Stimulated activated memory B cell treated with anti-CD40 and anti-IgM and Interleukin-4, amounts not matched to agents 10 μg/mL and 1 μg/mL and 100 μg/mL, for 72 hours (primary cell): ENCODE measurements around the gene CACNA1D.

Source experiments
- ATAC-seq: fragments of 150-1000 bp; cut with Tn5 transposase; 2 replicates; pipeline ENCODE4 v1.10.0; 2021
- H3K27ac Mint-ChIP-seq: one replicate; pipeline ENCODE4 v1.8.0; 2022; ENCODE audit warnings: mild to moderate bottlenecking, mixed read lengths
- H3K27me3 Mint-ChIP-seq: one replicate; pipeline ENCODE4 v1.8.0; 2022; ENCODE audit warnings: mixed read lengths
- H3K36me3 Mint-ChIP-seq: one replicate; pipeline ENCODE4 v1.8.0; 2022; ENCODE audit warnings: mixed read lengths
- H3K4me1 Mint-ChIP-seq: one replicate; pipeline ENCODE4 v1.8.0; 2022; ENCODE audit warnings: mixed read lengths
- H3K4me3 Mint-ChIP-seq: one replicate; pipeline ENCODE4 v1.8.0; 2022; ENCODE audit warnings: mild to moderate bottlenecking, moderate library complexity, mixed read lengths
- H3K9me3 Mint-ChIP-seq: one replicate; pipeline ENCODE4 v1.8.0; 2022; ENCODE audit warnings: mixed read lengths

CACNA1D gene

DNA sequence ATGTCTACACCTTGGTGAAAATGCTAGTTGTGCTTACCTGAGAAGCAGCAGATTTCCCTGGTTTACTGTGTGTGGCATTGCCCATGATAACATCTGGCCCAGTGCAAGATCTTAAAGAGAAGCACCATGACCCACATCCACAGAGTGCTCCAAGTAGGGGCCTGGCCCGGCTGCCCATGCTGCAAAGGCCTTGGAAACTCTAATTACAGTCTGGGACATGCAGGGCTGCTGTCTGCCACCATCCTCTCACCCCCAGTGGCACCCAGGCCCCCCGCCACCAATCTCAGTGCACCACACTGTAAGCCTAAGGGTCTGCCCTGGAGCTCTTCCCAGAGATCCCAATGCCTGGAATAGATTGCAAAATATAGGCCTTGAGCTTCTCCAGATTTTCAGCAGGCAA lies 219.2 kb downstream of the CACNA1D start:
- H3K36me3 Mint-ChIP-seq, result no peaks in the 10 kb centered on the region
- H3K4me3 Mint-ChIP-seq, result no peak overlapping the region
- H3K27ac Mint-ChIP-seq, result no peak overlapping the region
- no peaks in the 10 kb centered on the region for H3K27me3 Mint-ChIP-seq
- peaks cover 44% of the 10 kb centered on the region for H3K4me1 Mint-ChIP-seq
- no peak for ATAC-seq
- no peaks in the 10 kb centered on the region for H3K9me3 Mint-ChIP-seq

DNA sequence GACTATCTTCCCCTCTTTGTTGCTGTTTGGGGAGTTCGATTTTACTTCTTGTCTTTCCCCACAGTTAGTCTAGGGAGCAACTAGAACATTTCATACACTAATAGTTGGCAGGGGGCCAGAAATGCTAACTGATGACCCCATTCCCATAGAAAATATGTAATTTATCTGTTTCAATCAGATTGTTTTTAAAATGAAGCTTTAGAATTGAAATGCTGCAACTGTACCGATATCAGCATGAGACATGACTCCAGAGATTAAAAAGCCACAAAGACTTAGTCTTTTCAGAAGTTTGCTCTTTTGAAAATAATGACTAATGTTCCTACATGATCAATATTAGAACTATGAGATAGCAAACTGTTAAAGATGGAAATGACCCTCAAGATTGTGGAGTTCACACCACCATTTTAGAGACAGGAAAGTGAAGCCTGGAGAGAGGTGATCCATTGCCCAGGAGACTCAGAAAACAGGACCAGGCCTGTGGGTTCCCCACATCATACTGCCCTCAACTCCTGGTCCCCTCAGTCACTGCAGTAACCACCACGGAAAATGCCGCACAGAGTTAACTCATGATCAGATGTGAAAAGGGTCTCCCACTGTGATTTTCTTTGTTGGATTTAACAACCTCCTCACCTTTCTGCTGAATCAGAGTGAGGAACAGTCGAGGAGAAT lies 221.5 kb downstream of the CACNA1D start:
- H3K4me1 Mint-ChIP-seq, result peaks cover 37% of the 10 kb centered on the region
- H3K4me3 Mint-ChIP-seq, result no peak overlapping the region
- no peaks in the 10 kb centered on the region for H3K9me3 Mint-ChIP-seq
- ATAC-seq, result no peak
- H3K36me3 Mint-ChIP-seq, result no peaks in the 10 kb centered on the region
- H3K27ac Mint-ChIP-seq, result peak overlapping the region; percentile 62
- no peaks in the 10 kb centered on the region for H3K27me3 Mint-ChIP-seq

GRCh38 chr3:53716998-53717397 lies 222.6 kb downstream of the CACNA1D start:
- H3K27me3 Mint-ChIP-seq, result no peaks in the 10 kb centered on the region
- no peaks in the 10 kb centered on the region for H3K9me3 Mint-ChIP-seq
- H3K27ac Mint-ChIP-seq, result peak overlapping the region; percentile 62
- no peak for ATAC-seq
- H3K36me3 Mint-ChIP-seq, result no peaks in the 10 kb centered on the region
- H3K4me3 Mint-ChIP-seq, result no peak overlapping the region
- peaks cover 39% of the 10 kb centered on the region for H3K4me1 Mint-ChIP-seq

DNA sequence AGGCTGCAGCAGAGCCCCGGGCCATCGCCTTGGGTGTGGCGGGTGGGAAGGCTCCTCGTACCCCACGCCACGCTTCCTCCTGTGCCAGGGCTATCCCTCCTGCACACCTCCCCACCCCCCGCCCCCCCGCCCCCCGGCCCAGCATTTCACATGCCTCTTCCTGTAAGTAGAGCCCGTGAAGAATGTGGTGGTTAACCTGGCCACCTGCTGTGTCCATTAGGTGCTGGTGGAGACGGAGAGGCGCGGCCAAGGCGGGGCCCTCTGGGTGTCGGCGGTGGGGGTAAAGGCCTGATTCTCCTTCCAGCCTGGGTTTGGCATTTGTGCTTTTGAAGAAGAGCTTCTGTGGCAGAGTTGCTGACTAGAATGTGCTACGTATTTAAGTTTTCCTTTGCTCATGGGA lies 224.1 kb downstream of the CACNA1D start:
- ATAC-seq, result no peak
- Mint-ChIP-seq H3K27me3 (peaks cover 2% of the 10 kb centered on the region), H3K4me1 (peaks cover 28% of the 10 kb centered on the region), H3K27ac (no peak overlapping the region), H3K9me3 (no peaks in the 10 kb centered on the region), H3K36me3 (no peaks in the 10 kb centered on the region), H3K4me3 (no peak overlapping the region)

DNA sequence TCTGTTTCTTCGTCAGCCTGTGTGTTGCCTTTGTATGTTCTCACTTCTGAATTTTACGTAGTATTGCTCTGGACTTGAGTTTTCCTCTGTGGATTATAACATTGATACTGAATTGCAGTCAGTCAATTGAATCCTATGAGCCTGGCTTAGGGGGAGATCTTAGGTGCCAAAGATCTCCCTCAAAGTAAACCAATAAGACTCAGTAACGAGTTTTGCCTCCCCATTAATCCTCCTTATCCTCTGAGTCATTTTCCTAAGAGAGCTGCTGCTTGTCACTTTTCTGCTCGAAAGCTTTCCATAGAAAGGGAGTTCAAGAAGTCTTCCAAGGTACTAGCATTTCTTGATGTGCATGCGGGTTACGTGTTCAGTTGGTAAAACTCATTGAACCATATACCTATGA lies 225.4 kb downstream of the CACNA1D start:
- Mint-ChIP-seq H3K9me3 (no peaks in the 10 kb centered on the region), H3K4me1 (peaks cover 28% of the 10 kb centered on the region), H3K27me3 (peaks cover 11% of the 10 kb centered on the region), H3K27ac (no peak overlapping the region), H3K4me3 (no peak overlapping the region), H3K36me3 (no peaks in the 10 kb centered on the region)
- ATAC-seq, result no peak

- Mint-ChIP-seq H3K4me1 (peaks cover 20% of the 10 kb centered on the region), H3K27me3 (peaks cover 11% of the 10 kb centered on the region), H3K27ac (no peak overlapping the region), H3K4me3 (no peak overlapping the region), H3K9me3 (no peaks in the 10 kb centered on the region), H3K36me3 (no peaks in the 10 kb centered on the region)
- peak; percentile 63 for ATAC-seq
Measured at GRCh38 chr3:53721187-53722119, 227.0 kb downstream of the CACNA1D start.

GRCh38 chr3:53724566-53724965 lies 230.2 kb downstream of the CACNA1D start:
- ATAC-seq, result no peak
- no peak overlapping the region for H3K27ac Mint-ChIP-seq
- H3K36me3 Mint-ChIP-seq, result no peaks in the 10 kb centered on the region
- peaks cover 9% of the 10 kb centered on the region for H3K4me1 Mint-ChIP-seq
- H3K27me3 Mint-ChIP-seq, result peaks cover 21% of the 10 kb centered on the region
- no peaks in the 10 kb centered on the region for H3K9me3 Mint-ChIP-seq
- no peak overlapping the region for H3K4me3 Mint-ChIP-seq

DNA sequence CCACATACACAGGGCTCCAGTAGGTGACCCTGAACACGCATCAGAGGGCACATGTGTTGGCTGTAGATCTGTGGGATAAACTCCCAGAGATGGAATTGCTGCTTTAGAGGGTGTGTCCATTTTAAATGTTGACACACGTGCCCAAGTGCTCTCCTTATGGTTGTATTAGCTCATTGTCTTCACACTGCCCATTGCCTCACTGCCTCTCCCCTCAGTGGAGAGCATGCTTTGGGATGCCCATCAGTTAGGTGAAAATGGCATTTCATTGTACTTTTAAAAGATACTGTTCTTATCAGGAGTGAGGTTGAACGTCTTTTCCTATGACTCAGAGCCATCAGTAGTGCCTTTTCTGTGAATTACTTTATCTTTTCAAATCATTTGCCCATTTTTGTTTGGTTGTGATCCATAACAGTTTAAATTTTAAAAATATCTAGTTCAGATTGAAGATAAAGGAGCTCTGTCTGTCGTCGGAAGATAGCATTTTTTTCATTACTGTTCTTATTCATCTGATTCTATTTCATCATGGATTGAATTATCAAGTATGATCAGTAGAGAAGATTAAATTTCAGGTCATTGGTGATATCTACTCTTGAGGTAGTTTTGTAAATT lies 231.1 kb downstream of the CACNA1D start:
- no peak overlapping the region for H3K4me3 Mint-ChIP-seq
- no peaks in the 10 kb centered on the region for H3K9me3 Mint-ChIP-seq
- H3K4me1 Mint-ChIP-seq, result peaks cover 14% of the 10 kb centered on the region
- ATAC-seq, result no peak
- peaks cover 21% of the 10 kb centered on the region for H3K27me3 Mint-ChIP-seq
- no peak overlapping the region for H3K27ac Mint-ChIP-seq
- no peaks in the 10 kb centered on the region for H3K36me3 Mint-ChIP-seq

GRCh38 chr3:53726643-53727042 lies 232.2 kb downstream of the CACNA1D start:
- no peak overlapping the region for H3K27ac Mint-ChIP-seq
- peaks cover 21% of the 10 kb centered on the region for H3K27me3 Mint-ChIP-seq
- H3K4me3 Mint-ChIP-seq, result no peak overlapping the region
- H3K36me3 Mint-ChIP-seq, result no peaks in the 10 kb centered on the region
- peaks cover 8% of the 10 kb centered on the region for H3K4me1 Mint-ChIP-seq
- no peak for ATAC-seq
- no peaks in the 10 kb centered on the region for H3K9me3 Mint-ChIP-seq

GRCh38 chr3:53728606-53729005 lies 234.2 kb downstream of the CACNA1D start:
- no peak for ATAC-seq
- H3K9me3 Mint-ChIP-seq, result no peaks in the 10 kb centered on the region
- H3K4me1 Mint-ChIP-seq, result peaks cover 15% of the 10 kb centered on the region
- H3K27me3 Mint-ChIP-seq, result peaks cover 18% of the 10 kb centered on the region
- no peak overlapping the region for H3K27ac Mint-ChIP-seq
- H3K4me3 Mint-ChIP-seq, result no peak overlapping the region
- no peaks in the 10 kb centered on the region for H3K36me3 Mint-ChIP-seq

DNA sequence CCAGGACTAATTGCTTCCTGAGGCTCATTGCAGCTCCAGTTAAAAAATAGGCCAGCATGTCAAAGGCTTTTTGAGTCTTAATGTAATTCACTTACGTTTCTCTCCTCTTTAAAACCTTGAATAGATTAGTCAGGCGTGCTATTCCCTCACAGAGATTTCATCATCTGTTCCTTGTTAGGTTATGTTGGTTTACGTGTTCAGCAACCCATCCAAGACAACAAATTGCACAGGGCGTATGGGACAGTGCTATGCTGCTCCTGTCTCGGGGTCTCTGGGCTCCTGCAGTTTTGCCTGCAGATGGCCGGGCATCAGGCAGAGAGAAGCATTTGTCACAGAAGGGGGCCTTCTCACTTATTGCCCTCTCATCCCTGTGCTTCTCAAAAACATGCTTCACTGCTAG lies 234.7 kb downstream of the CACNA1D start:
- peaks cover 12% of the 10 kb centered on the region for H3K27me3 Mint-ChIP-seq
- H3K36me3 Mint-ChIP-seq, result no peaks in the 10 kb centered on the region
- no peak for ATAC-seq
- peak overlapping the region; percentile 47 for H3K27ac Mint-ChIP-seq
- peaks cover 17% of the 10 kb centered on the region for H3K4me1 Mint-ChIP-seq
- H3K4me3 Mint-ChIP-seq, result no peak overlapping the region
- H3K9me3 Mint-ChIP-seq, result no peaks in the 10 kb centered on the region

- H3K36me3 Mint-ChIP-seq, result no peaks in the 10 kb centered on the region
- peaks cover 17% of the 10 kb centered on the region for H3K4me1 Mint-ChIP-seq
- H3K27me3 Mint-ChIP-seq, result peaks cover 10% of the 10 kb centered on the region
- peak overlapping the region; percentile 47 for H3K27ac Mint-ChIP-seq
- H3K9me3 Mint-ChIP-seq, result no peaks in the 10 kb centered on the region
- no peak overlapping the region for H3K4me3 Mint-ChIP-seq
- ATAC-seq, result peak; percentile 60
Measured at GRCh38 chr3:53729618-53730017, 235.2 kb downstream of the CACNA1D start.

DNA sequence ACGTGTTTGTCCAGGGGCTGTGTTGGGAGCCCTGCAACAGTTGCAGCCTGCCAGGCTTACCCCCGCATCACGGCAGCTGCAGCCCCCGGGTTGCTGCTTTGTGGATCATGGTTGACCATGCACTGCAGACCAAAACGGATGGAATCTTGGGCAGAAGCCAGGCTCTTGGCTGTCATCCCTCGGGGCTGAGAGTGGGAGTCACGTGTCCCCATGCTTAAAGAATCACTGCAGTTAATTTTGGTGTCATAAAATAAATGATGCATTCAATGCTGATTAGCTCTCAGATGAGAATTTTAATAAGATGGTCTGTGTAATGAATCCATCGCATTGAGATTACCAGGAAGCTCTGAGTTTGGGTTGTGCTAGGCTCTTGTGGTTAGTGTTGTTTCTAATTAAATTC lies 236.2 kb downstream of the CACNA1D start:
- Mint-ChIP-seq H3K27ac (no peak overlapping the region), H3K4me1 (peaks cover 17% of the 10 kb centered on the region), H3K9me3 (no peaks in the 10 kb centered on the region), H3K36me3 (no peaks in the 10 kb centered on the region), H3K4me3 (no peak overlapping the region), H3K27me3 (peaks cover 10% of the 10 kb centered on the region)
- no peak for ATAC-seq

DNA sequence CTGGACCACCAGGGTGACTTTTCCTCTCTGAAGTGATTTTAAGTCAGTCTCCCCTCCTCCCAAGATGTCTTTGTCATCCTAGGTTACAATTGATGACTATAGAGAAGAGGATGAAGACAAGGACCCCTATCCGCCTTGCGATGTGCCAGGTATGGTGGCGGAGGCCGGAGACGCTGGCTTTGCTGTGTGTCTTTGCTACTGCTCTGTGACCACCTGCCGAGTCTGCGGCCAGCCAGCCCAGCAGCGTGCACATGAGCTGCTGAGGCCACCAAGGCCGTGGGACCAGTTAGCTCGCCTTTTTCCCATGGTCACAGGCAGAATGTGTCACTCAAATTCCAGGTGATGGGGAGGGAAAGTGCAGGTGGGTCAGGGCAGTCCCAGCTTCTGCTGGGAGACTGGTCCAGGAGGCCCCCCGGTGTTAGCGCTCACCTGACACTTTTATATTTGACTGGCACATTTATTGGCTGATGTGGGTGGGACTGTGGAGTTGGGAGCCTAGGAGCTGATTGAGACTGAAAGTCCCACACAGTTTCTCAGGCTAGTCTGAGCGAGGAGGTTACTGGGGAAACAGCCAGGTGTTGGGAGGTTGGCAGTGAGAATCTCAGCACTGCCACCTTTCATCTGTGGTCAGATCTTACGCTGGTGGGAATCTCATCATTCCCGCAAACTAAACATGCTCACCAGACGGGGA lies 237.7 kb downstream of the CACNA1D start:
- H3K4me3 Mint-ChIP-seq, result no peak overlapping the region
- H3K4me1 Mint-ChIP-seq, result peaks cover 17% of the 10 kb centered on the region
- no peak overlapping the region for H3K27ac Mint-ChIP-seq
- H3K27me3 Mint-ChIP-seq, result peaks cover 8% of the 10 kb centered on the region
- ATAC-seq, result no peak
- no peaks in the 10 kb centered on the region for H3K9me3 Mint-ChIP-seq
- no peaks in the 10 kb centered on the region for H3K36me3 Mint-ChIP-seq

GRCh38 chr3:53733446-53733845 lies 239.0 kb downstream of the CACNA1D start:
- Mint-ChIP-seq H3K4me1 (peaks cover 17% of the 10 kb centered on the region), H3K9me3 (no peaks in the 10 kb centered on the region), H3K27me3 (no peaks in the 10 kb centered on the region), H3K4me3 (no peak overlapping the region), H3K27ac (no peak overlapping the region), H3K36me3 (no peaks in the 10 kb centered on the region)
- no peak for ATAC-seq
